Fibroblast of pulmonary artery (primary cell): Measurements from ENCODE around the gene ZNF438.

Experiments used
- DNase-seq: peaks from one replicate; pipeline ENCODE4 v3.0.0-alpha.2; 2010; ENCODE audit warnings: low read depth
- H3K4me3 ChIP-seq: replicated peaks from 2 replicates; pipeline ENCODE4 v1.5.1; 2011; ENCODE audit warnings: low read depth, mild to moderate bottlenecking, control low read depth, low read length, moderate library complexity
- TF ChIP-seq, protein P1 (sequence below): IDR thresholded peaks from 2 replicates; pipeline ENCODE4 v1.5.1; 2011; ENCODE audit warnings: mild to moderate bottlenecking, control low read depth, low read length, inconsistent platforms; ENCODE audit errors: missing control alignments

The ZNF438 gene

DNA sequence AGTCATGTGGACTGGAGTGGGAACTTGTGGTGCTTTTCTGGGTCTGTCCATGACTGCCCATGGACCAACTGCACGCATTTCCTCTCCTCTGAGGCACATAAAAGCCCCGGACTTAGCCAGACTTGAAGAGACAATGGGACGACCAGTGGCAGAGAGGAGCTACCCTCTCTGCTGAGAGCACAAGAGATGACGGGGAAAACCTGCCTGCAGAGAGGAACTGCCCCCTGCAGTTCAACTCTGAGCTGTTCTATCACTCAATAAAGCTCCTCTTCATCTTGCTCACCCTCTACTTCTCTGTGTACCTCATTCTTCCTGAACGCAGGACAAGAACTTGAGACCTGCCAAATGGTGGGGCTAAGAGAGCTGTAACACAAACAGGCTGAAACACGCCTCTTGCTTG, 184.5 kb downstream of the ZNF438 start:
- no peak for DNase-seq
- no peak overlapping the region for H3K4me3 ChIP-seq
- TF ChIP-seq, protein P1, sequence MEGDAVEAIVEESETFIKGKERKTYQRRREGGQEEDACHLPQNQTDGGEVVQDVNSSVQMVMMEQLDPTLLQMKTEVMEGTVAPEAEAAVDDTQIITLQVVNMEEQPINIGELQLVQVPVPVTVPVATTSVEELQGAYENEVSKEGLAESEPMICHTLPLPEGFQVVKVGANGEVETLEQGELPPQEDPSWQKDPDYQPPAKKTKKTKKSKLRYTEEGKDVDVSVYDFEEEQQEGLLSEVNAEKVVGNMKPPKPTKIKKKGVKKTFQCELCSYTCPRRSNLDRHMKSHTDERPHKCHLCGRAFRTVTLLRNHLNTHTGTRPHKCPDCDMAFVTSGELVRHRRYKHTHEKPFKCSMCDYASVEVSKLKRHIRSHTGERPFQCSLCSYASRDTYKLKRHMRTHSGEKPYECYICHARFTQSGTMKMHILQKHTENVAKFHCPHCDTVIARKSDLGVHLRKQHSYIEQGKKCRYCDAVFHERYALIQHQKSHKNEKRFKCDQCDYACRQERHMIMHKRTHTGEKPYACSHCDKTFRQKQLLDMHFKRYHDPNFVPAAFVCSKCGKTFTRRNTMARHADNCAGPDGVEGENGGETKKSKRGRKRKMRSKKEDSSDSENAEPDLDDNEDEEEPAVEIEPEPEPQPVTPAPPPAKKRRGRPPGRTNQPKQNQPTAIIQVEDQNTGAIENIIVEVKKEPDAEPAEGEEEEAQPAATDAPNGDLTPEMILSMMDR = no peak

DNA sequence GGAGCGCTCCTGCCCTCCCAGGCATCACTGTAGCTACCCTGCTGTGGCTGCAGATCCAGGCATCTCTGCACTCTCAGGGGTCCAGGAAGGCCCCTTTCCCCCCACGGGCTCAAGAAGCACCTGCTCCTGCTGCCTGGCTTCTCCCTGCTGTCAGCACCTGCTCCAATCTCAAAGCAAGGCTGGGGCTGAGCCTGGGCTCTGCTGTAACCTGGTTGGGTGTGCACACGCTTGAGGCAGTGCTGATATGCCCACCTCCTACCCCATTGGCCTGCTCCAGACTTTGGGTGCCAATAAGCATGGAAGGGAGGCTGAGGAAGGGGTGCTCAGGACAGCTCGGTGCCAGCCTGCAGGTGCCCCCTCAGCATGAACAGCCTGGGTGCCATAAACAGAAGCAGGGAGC, 185.0 kb downstream of the ZNF438 start:
- TF ChIP-seq, protein P1 = no peak
- DNase-seq = no peak
- no peak overlapping the region for H3K4me3 ChIP-seq

DNA sequence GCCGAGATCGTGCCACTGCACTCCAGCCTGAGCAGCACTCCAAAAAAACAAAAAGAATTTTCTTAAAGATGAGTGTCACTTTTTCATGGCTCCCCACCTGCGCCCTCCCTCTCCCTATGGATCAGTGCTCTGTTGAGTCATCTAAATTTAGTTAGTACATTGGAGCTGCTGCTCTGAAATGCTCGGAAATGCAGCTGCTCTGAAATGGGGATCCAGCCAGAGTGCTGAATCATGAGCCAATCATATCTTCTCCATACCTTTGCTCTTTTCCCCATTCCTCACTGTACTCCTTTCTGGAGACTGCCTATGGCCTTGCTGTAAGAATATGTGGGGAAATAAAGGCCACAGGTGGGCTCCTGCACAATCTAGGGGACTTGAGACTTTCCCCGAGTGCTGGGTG, 188.8 kb downstream of the ZNF438 start:
- TF ChIP-seq, protein P1 = no peak
- H3K4me3 ChIP-seq = no peak overlapping the region
- no peak for DNase-seq

DNA sequence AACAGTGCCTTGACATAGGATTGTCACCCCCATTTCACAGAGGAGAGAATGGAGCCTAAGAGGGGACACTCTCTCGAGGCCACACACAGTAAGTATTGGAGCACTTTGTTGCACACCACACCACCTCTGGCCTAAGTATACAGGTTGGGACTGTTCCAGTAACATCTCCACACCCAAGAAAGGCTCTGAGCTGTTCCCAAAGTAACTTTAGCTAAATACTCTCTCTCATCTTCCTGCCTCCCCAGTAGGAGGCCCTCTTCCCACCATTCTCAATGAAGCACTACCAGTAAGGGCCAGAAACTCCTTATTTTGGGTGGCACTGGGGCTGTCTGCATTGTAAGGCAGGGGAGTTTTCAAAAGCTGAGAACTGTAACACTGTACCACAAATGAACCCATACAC, 189.5 kb downstream of the ZNF438 start:
- no peak for DNase-seq
- H3K4me3 ChIP-seq = no peak overlapping the region
- TF ChIP-seq, protein P1 = peak; percentile 5

DNA sequence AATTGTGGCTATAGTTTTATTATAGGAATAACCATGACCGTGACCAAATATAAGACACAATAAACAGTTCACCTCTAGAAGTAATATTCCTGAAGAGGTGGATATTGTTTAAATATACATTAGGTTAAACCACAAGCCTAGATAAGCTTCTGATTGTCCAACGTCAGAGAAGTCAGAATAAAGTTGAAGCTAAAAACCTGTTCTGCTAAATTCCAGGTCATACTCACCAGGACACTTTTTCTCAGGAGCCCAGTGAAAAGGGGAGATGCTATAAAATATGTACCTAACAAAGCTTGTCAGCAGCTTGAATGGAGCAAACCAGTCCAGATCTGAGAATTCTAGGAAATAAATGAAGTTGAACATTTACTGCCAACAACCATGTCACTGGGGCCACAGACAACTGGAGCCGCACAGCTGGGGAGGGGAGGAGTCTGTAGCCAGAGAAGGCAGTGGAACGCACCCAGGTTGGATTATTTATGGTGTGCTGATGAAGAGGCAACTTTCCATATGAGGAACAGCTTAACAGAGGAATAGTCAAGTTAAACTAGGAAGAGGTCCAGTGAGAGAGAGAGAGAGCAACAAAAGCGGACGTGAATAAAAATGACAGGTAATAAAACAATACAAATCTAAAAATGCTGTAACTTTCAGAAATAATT, 191.1 kb downstream of the ZNF438 start:
- DNase-seq = no peak
- no peak overlapping the region for H3K4me3 ChIP-seq
- TF ChIP-seq, protein P1 = no peak

DNA sequence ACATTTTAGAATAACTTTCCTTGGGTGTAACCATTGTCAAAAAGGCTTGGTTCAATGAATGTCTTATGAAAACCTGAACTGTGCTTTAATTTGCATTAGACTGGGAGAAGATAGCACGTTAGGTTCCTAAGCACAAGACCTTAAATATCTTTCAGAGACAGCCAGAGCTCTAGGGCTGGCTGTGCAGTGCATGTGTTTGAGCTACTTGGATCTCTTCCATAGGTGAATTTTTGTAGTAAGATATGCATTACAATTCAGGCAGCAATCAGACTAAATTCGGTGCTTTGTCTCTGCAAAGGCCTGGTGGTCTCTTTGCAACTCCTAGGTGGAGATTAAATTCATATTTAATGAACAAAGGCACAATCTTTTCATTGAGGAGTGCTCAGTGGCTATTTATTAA, 192.0 kb downstream of the ZNF438 start:
- no peak overlapping the region for H3K4me3 ChIP-seq
- no peak for DNase-seq
- TF ChIP-seq, protein P1 = no peak

DNA sequence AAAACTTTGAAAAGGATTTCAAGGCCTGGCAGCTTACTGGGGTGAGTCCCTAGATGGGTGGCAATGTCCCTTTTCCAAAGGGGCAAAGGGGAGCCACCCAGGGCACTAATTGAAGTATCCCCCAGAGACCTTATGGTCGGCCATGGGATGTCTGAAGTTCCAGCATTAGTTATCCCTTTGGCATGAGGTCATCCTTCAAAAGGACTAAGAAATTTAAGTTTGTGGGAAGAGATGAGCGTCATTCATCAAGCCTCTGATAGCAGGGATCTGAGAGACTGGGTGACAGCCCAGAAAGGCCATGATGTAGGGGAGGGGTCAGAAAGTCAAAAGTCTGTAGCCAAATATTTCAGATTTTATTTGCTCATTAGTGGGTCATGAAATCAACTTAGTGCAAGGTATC, 195.3 kb downstream of the ZNF438 start:
- TF ChIP-seq, protein P1 = no peak
- H3K4me3 ChIP-seq = no peak overlapping the region
- no peak for DNase-seq
